GM21447 (cell line): ENCODE measurements around the gene ALPL.
"Not testable (repeated sequence)": the region's sequence is repeated elsewhere in the genome, so short reads cannot be mapped to it uniquely, and the experiment has no call there.

ENCODE experiments used
- ATAC-seq: cut with Tn5 transposase; IDR thresholded peaks from one replicate; pipeline ENCODE4 v1.9.1; 2021; ENCODE audit not compliant: unreplicated experiment

ALPL gene

DNA sequence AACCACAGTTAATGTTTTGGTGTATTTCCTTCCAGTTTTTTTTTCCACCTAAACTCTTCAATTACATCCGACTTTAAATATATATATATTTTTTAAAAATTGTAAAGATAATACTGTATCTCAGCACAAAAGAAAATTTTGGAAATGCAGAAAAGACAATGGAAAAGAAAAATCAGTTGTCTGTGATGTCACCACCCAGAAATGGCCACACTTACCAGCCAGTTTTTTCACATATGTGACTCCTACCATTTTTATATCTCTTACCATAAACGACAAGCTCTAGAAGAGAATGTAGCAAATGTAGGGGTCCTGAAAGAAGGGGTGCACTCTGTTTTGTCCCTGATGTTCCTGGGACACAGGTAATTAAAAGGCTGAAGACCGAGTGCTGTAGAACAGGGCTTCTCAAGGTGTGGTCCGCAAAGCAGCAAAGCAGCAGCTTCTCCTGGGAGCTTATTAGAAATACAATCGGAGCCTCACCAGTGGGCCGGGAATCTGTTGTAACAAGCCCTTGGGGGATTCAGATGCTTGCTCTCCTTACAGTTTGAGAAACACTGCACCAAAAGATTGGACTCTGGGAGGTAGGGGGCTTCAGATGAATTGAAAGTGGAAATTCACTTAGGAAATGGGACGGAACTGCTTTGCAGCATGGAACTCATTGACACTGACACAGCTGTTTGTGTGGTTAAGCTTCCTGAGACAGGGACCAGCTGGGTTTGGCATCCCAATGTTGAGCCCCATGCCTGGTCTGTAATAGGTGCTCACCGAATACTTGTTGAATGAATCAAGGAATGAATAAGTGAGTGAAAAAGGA lies 44.1 kb downstream of the ALPL start:
- no peak for ATAC-seq

- ATAC-seq, result no peak
Measured at GRCh38 chr1:21559788-21560567, 50.8 kb downstream of the ALPL start.

GRCh38 chr1:21560916-21561638 lies 51.9 kb downstream of the ALPL start:
- no peak for ATAC-seq

DNA sequence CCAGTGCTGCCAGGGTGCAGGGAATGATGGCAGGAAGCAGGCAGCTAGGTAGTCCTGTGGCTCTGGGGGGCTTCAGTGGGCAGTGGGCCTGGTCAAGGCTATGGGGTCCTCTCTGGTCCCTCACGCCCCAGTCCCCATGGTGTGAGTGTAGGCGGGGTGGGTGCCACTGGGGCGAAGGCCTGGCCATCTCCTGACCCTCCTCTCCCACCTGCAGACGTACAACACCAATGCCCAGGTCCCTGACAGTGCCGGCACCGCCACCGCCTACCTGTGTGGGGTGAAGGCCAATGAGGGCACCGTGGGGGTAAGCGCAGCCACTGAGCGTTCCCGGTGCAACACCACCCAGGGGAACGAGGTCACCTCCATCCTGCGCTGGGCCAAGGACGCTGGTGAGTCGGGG lies 53.7 kb downstream of the ALPL start:
- ATAC-seq, result no peak

- no peak for ATAC-seq
Measured at GRCh38 chr1:21563971-21564370, 54.7 kb downstream of the ALPL start.

GRCh38 chr1:21564521-21565095 lies 55.4 kb downstream of the ALPL start:
- no peak for ATAC-seq

- no peak for ATAC-seq
Measured at GRCh38 chr1:21565285-21565684, 56.1 kb downstream of the ALPL start.

DNA sequence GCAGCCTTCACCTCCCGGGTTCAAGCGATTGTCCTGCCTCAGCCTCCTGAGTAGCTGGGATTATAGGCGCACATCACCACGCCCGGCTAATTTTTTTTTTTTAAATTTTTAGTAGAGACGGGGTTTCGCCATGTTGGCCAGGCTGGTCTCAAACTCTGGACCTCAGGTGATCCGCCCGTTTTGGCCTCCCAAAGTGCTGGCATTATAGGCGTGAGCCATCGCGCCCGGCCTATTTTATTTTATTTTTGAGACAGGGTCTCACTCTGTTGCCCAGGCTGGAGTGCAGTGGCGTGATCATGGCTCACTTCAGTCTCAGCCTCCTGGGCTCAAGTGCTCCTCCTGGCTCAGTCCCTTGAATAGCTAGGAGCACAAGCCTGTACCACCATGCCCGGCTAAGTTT lies 57.1 kb downstream of the ALPL start:
- not testable (repeated sequence) for ATAC-seq

- no peak for ATAC-seq
Measured at GRCh38 chr1:21567241-21568005, 58.2 kb downstream of the ALPL start.

DNA sequence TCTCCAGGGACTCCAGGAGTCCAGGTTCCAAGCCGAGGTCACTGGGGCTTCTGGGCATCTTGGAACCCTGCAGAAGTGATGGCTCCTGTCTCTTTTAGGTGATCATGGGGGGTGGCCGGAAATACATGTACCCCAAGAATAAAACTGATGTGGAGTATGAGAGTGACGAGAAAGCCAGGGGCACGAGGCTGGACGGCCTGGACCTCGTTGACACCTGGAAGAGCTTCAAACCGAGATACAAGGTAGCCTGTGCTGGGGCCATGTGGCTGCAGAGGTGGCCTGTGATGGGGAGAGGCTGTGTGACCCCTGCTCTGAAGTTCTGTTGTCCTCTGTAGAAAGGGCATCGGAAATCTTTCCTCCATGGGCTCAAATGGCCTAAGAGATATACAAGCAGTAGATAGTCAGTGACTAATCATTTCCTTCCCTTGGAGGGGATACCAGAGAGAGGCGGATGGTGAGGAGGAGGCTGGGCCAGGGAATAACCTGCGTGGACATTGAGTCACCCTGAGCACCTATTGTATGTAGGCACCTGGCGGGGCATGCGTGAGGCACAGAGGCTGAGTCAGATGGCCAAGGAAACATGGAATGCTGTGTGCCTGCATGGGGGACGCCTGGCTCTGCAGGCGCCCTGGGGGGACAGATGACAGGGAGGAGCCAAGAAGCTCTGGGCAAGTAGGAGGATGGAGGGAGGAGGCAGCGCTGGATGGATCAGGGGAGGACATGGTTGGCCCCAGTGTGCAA lies 59.0 kb downstream of the ALPL start:
- no peak for ATAC-seq

DNA sequence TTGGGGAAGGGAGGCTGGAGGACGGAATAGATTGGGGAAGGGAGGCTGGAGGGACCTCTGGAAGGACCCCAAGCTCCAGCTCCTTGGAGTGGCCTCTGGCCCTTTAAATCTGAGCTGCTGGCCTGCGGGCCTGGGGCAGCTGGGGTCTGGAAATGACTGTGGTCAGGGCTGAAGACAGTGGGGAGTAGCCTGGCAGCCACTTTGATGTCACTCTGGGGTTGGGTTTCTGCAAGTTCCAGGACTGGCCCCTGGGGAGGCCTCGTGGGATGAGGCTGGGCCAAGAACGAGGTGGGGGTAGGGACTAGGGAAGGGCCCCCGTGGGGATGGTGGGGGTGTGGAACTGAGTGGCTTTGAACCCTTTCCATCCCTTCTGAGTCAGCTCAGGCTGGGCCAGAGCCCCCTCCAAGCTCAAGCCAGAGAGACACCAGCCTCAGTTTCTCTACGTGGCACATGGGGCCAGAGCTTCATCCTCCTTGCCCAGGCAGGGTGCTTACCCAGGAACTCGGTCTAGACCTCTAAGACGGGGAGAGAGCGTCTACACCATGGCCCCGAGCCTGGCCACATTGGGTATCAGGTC lies 59.7 kb downstream of the ALPL start:
- no peak for ATAC-seq

DNA sequence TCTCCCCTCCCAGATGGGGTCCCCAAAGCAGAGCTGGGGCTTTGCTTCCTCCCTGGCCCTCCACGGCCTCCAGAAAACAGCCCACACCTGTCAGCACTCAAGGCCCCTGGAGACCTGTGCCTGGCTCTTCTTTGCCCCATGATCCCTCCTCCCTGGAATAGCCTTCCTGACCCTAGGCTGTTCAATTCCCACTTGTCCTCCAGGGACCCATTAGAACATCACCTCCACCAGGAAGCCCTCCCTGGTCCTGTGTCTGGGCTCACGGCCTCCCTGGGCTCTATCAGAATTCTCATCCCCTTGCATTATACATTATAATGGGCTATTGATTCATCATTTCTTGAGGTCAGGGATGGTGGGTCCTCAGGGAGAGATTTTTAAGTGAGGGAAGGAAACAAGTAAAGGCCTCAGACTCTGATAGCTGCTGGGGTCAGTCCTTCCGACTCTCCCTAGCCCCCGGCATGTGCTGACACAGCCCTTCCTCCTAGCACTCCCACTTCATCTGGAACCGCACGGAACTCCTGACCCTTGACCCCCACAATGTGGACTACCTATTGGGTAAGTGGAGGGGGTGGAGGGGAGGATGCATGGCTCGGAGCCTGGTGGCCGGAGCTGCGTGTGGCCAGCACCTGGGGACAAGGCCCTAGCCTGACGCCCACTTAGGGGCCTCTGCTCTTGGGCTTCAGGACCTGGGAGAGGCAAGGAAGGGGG lies 60.8 kb downstream of the ALPL start:
- no peak for ATAC-seq

GRCh38 chr1:21570528-21570875 lies 61.3 kb downstream of the ALPL start:
- ATAC-seq, result no peak

DNA sequence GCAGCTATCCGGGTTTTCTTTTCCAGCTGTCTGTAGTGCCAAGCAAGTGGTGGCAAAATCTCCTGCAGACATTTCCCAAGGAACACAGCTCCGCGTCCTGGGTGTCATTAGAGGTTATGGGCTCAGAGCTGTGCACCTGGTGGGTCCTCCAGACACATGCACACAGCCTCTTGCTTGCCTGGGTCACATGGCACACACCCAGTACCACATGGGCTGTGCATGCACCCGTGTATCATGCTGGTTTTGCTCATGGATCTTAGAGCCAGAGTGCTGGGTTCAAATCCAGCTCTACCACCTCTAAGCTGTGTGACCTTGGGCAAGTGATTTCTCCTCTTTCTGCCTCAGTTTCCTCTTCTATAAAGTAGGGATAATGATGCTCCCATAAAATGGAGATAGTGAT lies 61.7 kb downstream of the ALPL start:
- no peak for ATAC-seq

- no peak for ATAC-seq
Measured at GRCh38 chr1:21572221-21572620, 63.0 kb downstream of the ALPL start.

DNA sequence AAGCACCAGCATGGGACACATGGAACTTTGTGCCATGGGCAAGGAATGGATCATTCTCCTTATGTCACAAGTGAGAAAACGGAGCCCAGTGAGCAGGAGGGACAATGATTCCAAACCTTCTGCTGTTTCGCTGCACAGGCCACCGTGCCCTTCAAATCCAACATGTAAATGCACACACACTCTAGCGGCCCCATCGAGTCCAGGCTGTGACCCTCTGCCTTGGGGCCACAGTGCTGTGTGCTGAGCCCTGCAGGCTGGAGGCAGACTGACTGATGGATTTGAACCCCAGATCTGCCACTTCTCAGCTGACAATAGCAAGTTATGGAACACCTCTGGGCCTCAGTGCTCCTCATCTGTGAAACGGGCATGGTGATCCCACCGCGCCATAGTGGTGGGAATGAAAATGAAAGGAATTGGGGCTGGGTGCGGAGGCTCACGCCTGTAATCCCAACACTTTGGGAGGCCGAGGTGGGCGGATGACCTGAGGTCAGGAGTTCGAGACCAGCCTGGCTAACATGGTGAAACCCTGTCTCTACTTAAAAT lies 63.6 kb downstream of the ALPL start:
- ATAC-seq, result no peak

DNA sequence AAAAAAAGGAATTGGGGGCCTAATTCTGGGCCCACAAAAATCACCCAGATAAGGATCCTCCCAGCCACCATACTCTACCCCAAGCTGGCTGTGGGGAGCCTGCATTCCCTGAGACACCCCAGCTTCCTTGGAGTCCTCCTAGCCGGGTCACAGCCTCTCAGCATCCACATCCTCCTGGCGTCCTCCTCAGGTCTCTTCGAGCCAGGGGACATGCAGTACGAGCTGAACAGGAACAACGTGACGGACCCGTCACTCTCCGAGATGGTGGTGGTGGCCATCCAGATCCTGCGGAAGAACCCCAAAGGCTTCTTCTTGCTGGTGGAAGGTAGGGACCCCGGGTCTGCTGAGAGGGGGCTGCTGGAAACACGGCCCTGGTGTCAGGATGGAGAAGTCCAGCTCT lies 64.3 kb downstream of the ALPL start:
- ATAC-seq, result no peak

DNA sequence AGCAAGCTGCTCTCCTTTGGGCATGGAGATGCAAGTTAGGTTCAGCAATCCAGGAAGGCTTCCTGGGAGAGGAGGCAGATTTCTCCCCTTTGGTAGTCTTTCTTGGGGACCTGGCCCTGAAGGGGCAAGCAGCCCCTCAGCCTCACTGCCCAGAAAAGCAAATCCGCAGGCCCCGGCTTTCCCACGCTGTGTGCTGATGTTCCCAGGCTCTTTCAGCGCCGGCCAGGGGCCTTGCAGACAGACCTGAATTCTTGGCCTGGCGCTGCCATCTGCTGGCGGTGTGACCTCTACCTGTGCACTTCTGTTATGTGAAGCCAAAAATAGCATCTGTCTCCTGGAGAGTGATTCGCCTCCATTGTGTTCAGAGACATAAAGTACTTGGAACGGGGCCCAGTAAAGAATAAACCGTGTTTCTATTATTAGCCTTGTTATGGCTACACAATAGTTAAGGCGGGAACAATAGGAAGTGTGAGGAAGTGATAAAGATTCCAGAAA lies 64.8 kb downstream of the ALPL start:
- ATAC-seq, result no peak
